Inflammatory macrophage (primary cell): ENCODE results near the gene UBASH3A.

Source experiments
- DNase-seq, 2 donors: peaks; one replicate each; pipeline ENCODE4 v3.0.0-alpha.2; 2020 to 2022

UBASH3A gene

DNA sequence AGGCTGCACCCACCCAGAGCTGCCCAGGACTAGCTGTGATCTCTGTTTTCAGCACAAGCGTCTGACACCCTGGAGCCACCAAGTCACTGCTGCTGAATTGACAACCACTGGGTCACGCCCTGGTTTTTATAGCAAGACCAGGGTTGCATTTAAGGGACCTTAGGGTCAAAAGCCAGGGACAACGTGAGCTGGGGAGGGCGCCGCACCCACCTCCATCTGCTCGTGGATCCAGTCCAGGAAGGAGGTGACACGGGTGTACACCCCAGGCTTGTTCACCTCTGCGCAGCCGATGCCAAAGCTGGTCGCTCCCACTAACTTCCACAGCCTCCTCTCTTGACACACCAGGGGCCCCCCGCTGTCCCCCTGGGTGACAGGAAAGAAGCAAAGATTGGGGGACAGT lies 28.2 kb upstream of the UBASH3A start:
- DNase-seq: no peak

DNA sequence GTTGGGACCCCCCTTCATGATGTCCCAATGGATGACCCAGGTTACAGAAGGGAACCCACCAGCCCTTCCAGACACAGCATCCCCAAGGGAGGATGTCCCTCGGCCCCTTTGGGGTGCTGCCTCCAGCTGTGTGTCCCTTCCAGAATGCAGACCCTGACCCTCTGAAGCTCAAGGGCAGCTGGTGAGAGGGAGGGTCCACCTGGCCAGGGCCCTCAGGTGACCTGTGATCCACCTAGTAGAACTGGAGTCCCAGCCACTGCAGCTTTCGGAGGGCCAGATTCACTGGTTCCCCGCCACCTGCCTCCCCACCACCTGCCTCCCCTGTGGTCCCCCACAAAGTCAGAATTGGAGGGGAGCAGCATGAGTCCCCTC lies 27.8 kb upstream of the UBASH3A start:
- DNase-seq: no peak

DNA sequence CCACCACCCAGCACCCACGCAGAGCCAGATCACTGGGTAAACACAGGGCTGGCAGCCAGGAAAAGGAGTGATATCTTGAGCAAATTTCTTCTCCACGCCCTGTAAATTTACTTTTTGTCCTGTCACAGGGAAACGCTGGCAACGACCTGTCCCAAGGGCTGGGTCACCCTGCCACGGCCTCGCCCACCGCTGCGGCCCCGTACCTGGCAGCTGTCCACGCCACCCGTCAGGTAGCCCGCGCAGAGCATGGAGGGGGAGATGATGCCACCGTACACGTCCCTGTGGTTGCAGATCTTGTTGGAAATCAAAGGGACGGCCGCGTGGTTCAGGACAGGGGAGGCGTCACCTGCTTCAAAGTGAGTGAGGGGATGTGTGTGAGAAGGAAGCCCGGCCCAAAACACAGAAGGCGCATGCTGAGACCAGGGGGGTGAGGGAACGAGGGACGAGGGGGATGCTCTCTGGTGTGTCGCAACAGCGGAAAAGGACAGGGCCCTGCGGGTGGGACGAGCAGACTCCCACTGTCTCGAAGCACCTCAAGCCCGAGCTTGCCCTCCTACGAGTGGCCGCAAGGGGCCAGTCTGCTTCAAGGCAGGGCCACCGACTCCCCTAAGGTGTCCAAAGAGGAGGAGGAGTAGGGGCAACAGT lies 27.2 kb upstream of the UBASH3A start:
- DNase-seq: no peak

DNA sequence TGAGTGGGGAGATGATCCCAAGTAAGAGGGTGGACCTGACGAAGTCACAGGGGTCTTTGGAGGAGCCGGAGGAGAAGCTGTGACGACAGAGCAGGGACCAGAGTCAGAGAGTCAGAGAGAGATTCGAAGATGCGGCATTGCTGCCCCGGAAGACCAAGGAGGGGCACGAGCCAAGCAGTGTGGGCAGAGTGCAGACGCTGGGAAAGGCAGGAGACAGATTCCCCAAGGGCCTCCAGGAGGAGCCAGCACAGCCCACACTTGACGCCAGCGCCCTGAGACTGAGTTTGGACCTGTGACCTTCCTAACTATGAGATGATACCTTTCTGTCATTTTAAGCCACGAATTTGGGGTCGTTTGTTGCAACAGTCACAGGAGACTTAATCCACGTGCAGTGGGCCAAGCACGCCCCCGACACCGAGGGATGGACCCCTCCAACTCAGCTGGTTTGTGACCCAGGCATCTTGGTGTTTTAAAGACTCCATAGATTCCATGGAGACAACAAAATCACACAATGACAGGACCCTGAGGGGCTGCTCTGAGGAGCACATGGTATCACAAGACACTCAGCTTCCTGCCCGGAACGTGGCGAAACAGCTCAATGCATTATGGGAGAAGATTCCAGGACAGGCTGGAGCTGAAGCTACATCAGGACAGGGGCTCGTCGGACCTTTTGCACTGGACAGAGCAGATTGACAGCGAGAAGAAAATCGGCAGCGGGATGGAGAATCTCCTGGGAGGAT lies 26.3 kb upstream of the UBASH3A start:
- no peak for DNase-seq

DNA sequence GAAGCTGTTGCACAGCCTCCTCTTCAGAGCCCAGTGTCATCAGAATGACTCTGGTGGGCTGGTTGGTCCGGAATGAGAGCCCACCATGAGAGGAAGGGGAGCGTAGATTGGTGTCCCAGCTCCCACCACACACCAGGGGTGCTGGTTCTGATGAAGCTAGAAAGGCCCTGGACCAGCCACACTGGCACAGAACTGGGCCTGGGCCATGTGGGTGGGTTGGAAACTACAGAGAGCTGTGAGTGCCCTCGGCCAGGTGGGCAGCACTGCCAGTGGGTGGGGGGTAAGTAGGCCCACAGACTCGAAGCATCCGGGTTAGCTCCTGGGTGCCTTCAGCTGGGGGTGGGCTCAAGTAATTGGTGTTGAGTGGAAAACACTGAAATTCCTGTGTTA lies 25.8 kb upstream of the UBASH3A start:
- no peak for DNase-seq

DNA sequence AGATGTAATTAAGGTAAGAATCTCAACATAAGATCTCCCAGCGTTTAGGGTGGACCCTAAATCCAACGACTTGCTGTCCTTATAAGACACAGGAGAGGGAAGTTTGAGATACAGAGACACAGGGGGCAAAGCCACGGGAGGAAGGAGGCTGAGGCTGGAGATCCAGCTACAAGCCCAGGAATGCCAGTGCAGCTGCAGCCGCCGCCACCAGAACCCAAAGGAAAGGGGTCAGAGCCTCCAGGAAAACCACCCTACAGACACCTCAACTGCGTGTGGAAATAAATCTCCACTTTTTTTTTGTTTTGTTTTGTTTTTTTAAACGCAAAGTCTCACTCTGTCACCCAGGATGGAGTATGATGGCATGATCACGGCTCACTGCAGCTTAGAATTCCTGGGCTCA lies 25.3 kb upstream of the UBASH3A start:
- no peak for DNase-seq

DNA sequence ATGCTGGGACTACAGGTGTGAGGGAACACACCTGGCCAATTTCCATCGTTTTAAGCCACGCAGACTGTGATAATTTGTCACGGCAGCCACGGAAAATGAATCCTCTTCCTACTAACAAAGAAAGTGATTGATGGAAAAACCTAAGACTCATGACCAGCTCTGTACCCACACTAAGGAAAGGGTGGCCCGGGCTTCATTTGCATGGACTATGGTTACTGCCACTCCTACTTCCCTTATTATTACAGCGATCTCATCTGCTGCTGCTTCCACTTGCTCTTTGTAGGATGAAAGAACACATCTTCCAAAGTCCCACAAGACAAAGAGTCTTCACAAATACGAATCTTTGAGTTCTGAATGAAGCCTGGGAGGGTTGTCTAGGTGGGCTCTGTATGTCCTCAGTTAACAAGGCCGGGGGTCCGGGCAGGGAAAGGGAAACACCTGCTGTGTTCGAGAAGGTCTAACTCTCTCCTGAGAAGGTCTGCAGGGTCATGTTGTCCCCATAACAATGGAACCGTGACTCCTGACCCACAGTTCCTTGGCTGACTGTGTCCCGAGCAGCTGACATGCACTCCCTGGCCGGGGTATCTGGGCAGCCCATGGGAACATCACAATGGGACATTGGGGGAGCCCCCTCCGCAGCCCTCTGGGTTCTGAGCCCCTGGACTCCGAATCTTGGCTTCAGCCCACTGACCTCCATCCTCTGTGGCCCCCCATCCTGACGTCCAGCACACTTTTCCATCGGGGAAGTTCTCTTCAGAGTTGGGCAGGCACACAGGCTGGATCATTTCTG lies 24.1 kb upstream of the UBASH3A start:
- DNase-seq: peak; percentile 35 to 48

DNA sequence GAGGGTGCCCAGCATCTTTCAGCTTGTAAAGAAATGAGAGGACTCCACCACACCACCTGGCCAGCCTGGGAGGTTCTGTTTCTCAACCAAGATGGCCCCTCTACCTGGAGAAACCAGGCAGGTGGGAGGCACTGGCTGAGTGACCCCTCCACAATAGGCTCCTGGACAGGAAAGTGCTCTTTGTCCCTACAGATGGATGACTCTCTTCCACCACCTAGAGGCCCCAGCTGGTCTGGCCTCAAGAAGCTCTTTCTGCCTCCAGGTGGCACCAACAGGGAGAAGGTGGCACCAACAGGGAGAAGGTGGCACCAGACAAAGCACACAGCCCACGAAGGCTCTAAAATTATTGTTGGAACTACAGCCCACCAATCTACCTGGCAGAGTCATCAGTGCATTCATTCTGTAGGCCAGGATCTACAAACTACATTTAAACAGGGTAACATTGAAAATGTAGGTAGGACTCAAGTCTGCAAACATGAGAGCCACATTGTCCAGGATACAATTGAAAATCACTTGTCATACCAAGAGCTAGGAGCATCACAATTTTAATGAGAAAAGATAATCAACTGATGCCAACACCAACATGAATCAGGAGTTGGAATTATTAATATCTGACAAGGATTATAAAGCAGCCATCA lies 22.2 kb upstream of the UBASH3A start:
- peak; percentile 53 to 68 for DNase-seq

DNA sequence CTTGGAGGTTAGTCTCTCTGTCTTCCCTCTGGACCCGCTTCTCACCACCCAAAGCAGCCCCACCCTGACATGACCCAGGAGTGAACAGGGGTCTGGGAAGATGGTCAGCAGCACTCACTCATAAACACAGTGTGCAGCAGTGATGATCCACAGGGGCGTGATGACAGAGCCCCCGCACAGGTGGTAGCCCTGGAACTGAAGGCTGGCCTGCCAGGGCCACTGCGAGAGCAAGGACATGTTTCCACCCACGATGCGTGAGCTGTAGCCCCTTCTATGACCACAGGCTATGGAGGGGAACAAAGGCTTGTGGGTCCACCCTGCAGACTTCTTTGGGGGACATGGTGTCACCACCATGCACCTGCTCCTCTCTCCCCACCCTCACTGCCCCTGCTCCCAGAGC lies 20.8 kb upstream of the UBASH3A start:
- DNase-seq: no peak

DNA sequence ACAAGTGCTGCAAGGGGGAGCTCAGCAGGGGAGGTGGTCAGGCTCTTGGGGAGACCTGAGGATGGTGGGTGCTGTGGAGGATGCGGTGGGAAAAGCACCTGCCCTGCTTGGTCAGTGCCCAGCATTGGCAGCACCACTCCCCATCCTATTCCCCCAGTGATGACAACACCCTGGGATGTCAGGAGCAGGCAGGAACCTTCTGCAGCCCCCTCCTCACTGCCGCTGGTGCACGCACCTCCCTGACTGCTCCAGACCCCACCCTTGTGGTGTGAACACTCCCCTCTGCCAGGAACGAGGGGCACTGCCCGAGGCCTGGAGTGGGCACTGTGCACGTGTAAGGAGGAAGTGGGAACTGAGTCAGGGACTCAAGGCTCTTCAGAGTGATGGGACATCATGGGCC lies 20.4 kb upstream of the UBASH3A start:
- DNase-seq: no peak

DNA sequence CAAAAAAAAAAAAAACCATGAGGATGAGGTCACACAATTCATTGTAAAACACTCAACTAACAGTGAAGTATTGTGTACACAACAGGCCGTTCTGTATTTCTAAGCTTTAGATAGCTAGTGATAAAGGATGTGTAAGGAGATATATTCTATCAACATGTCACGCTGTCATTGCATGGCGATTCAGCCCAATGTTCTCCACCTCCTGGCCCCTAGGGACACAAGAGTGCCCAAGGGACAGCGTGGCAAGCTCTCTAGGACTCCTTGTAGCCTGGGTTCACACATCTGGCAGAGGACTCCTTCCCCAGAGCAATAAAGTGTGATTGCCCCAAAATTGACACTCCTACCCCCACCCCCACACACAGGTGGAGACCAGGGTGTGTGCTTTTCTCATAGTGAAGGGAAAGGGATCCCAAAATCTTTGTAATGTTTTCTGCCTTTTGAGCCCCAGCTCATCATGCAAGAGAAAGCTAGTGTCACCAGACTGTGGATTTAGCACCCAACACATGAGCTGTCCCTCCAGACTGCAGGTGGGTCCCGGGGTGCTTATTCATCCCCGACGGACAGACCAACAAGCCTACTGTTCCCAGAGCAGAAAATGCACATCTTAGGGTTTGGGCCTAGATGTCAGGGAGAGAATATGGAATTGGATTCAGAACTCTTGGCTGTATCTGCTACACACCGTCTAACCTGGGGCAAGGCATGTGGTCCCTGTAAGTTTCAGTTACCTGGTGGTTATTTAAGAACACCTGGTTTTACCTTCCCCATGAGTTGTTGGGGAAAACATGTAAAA lies 19.4 kb upstream of the UBASH3A start:
- no peak for DNase-seq

DNA sequence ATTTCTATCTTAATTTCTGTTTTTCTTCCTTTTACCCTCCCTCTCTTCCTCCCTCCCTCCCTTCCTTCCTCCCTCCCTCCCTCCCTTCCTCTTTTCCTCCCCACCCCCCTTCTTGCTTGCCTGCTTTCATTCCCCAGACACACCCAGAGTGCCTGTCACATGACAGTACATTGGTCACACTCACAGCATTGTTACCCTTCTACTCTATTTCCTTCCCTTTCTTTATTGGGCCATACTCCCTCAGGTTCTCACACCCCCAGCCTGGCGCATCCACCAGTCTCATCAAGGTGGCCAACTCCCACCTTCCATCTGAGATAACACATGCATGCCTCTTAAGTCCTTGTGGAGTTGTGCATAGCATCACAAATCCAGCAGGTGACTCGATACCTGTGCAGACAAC lies 18.7 kb upstream of the UBASH3A start:
- DNase-seq: peak; percentile 21 to 59

DNA sequence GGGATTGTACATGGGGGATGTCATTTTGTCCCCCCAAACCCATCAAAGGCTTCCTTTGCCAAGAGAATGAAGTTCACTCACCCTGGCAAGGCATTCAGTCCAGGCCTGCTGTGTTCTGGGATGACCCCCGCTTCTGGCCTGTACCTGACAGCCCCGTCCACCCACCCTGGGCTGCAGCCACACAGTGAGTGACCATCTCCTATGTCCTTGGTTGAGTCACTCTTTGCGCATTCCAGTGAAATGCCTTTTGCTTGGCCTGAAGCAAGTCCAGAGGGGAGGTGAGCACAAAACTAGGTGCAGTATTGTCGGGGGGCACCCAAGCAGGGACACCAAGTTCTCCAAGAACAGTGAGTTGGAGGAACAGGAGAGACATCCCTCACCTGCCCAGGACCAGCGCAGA lies 18.1 kb upstream of the UBASH3A start:
- no peak for DNase-seq

DNA sequence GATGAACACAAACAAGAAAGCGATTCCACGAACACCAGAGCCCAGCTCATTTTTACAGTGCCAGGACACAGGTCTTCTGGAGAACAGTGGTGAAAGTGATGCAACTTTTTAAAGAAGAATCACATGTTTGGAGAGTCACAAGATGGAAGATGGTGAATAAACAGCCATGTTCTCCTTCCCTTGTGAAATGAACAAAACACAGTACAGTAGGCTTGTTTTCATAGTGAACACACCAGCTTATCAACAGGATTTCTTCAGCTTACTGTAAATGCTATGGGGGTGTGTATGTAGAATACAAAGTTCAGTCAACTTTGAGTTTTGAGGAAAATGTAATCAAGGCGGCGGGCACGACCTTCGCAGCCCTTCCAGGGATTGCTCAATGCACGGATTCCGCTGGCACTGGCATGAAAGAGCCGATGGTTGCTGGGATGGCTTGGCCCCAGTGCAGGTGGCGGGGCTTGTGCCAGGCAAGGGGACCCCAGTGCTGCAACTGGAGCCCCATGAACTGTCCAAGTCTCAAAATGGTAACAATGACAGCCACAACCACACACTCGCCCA lies 17.6 kb upstream of the UBASH3A start:
- peak; percentile 36 to 47 for DNase-seq

DNA sequence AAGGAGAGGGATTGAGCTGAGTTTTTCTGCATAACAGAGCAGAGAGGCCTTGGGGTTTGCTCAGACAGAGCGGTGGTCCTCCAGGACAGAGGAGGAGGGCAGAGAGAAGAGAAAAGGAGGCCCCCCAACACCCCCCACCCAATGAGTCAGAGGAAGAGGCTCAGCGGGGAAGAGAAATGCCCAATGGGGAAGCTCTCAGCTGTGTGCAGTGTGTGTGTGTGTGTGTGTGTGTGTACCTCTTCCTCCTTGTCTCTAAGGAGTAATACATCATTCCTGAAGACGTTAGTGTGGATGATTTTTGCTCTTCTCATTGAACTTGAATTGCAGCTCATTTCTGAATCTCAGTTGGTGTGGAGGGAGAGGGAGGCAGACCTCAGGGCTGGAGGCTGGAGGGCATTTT lies 16.5 kb upstream of the UBASH3A start:
- peak; percentile 58 to 66 for DNase-seq

DNA sequence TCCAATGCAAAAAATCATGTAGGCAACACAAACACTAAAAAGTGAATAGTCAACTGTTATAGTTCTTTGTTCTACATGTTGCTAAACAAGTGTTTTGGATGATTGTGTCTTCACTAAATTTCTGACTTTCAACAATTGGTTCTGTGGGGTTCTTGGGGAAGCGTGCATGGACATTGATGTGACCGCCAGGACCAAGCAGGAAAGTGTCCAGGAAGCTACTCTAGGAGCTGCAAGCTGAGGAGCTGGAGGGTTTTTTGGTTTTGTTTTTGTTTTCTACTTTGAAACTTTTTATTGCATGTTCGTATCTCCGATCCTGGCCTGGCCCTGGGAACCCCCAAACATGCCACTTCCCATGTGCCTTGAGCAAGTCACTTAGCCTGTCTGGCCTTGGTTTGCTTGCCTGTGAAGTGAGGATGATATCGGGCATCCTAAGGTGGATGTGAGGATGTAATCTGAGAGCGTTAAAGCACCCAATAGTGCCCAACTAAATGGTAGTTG lies 15.8 kb upstream of the UBASH3A start:
- DNase-seq: no peak

DNA sequence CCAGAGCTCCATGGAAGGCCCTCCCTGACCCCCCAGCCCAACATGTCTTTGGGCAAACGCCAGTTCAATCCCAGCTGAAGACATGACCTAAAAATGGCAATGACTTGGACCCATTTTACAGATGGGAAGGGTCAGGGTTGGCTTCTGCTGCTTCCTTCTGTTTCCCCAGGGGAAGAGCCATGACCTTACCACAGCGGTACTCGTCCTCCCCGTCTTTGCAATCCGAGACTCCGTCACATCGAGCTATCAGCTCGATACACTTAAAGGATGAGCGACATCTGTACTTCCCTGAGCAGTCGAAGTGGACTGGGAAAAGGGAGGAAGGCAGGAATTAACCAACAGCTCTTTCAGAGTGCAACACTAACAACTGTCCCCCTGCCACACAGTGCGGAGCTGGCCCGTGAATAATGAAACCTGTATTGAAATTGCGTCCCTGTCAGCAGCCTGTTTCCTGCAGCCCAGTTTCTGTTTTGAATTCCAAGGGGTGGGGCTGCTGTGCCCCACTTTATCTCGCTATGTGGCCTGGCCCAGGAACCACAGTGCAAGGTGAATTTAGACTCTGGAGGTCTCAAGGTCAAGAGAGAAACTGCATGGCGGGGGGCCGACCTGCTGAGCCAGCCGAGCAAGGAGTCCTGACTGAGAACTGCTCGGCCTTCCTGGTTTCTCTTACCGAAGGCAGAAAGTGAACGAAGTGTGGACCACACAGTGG lies 14.8 kb upstream of the UBASH3A start:
- DNase-seq: no peak

DNA sequence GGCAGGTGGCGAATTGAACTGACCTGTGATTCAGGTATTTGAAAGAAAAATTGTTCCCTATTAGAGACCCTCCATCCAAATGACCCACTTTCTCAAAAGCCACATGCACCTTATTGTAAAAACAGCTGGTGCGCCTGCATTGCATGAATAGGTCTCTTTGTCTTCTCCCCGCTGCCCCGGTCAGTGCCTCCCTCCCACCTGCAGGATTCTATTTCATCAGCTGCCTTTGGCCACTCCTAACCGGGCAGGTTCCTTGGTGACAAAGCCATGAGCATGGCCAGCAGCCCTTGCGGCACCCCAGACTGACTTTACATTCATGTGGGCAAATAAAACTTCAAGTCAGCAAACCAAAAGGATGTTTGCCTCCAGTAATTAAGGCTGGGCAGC lies 14.3 kb upstream of the UBASH3A start:
- no peak for DNase-seq

DNA sequence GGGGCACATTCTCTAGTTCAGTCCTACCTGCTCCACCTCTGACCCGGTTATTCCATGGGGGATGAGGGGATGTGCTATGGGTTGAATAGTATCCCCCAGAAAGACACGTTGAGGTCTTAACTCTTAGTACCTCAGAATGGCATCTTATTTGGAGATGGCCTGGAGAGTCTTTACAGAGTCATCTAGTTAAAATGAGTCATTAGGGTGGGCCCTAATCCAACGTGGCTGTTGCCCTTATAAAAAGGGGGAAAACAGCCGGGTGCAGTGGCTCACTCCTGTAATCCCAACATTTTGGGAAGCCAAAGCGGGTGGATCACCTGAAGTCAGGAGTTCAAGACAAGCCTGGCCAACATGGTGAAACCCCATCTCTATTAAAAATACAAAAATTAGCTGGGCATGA lies 13.5 kb upstream of the UBASH3A start:
- no peak for DNase-seq

DNA sequence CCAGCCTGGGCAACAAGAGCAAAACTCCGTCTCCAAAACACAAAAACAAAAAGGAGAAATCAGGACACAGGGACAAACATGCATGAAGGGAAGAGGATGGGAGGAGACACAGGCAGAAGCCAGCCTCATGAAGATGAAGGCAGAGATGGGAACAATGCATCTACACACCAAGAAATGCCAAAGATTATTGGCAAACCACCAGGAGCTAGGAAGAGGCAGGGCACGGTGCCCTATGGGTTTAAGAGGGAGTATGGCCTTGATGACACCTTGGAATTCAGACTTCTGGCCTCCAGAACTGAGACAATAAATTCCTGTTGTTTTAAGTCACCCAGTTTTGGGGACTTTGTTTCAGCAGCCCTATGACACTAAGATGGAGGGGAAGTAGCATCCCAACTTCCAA lies 13.0 kb upstream of the UBASH3A start:
- no peak for DNase-seq

DNA sequence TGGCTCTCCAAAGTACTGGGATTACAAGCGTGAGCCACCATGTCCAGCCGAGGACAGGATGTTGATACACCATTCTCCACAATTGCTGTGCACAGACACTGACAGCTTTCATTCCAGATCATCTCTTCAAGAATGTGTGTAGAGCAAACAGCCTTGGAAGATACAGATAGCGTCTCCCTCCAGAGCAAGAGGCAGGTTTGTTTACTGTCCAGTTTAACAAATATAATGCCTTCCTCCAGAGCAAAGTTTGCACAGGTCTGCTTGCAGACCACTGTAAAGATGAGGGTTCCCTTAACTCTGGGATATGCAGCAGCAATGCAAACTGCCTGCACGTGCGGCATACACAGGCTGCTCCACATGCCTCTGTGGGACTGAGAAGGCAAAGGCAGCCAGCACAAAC lies 12.4 kb upstream of the UBASH3A start:
- DNase-seq: no peak
